ENCODE measurements around the gene C17orf107.

GRCh38 chr17:4859816-4860625 is 39.3 kb upstream of the C17orf107 start:
- TF ChIP-seq ZBTB21 (CRISPR knock-in tag; IDR thresholded peaks at IDR 0.05) (no peak), RARG (CRISPR knock-in tag; IDR thresholded peaks at IDR 0.05; ENCODE audit: low read depth) (no peak), PRPF4 (IDR thresholded peaks at IDR 0.05; ENCODE audit: low read depth, low read length, poor library complexity, severe bottlenecking) (no peak), YY1 (IDR thresholded peaks at IDR 0.05; ENCODE audit: insufficient read depth, insufficient replicate concordance, low read depth, low read length) (no peak), POLR2A (IDR thresholded peaks at IDR 0.05; ENCODE audit: insufficient read depth in 1 of 2, low read depth in 2 of 2, low read length in 2 of 2) (no peak), RFX3 (CRISPR knock-in tag; IDR thresholded peaks at IDR 0.05) (no peak), DNMT3B (CRISPR knock-in tag; conservative IDR thresholded peaks at IDR 0.05) (no peak), ZNF841 (CRISPR knock-in tag; IDR thresholded peaks at IDR 0.05; ENCODE audit: borderline replicate concordance) (no peak), POLR2G (IDR thresholded peaks at IDR 0.05; ENCODE audit: low read depth, low read length) (no peak), ZSCAN20 (CRISPR knock-in tag; IDR thresholded peaks at IDR 0.05; ENCODE audit: borderline replicate concordance) (no peak), ZFX (CRISPR knock-in tag; IDR thresholded peaks at IDR 0.05; ENCODE audit: low read depth) (no peak)
- TF ChIP-seq, protein P1, sequence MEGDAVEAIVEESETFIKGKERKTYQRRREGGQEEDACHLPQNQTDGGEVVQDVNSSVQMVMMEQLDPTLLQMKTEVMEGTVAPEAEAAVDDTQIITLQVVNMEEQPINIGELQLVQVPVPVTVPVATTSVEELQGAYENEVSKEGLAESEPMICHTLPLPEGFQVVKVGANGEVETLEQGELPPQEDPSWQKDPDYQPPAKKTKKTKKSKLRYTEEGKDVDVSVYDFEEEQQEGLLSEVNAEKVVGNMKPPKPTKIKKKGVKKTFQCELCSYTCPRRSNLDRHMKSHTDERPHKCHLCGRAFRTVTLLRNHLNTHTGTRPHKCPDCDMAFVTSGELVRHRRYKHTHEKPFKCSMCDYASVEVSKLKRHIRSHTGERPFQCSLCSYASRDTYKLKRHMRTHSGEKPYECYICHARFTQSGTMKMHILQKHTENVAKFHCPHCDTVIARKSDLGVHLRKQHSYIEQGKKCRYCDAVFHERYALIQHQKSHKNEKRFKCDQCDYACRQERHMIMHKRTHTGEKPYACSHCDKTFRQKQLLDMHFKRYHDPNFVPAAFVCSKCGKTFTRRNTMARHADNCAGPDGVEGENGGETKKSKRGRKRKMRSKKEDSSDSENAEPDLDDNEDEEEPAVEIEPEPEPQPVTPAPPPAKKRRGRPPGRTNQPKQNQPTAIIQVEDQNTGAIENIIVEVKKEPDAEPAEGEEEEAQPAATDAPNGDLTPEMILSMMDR (CRISPR knock-in tag; IDR thresholded peaks at IDR 0.05): no peak

Data from HepG2 (cell line).